HEK293 (cell line): Measurements from ENCODE around the gene HADHB.
A peak's percentile ranks its signal among the peaks of the same experiment; 100 is the strongest.

Source experiments
- EGR2 ChIP-seq: fragments of 450-650 bp; formaldehyde crosslinking; IDR thresholded peaks from 2 replicates; pipeline ENCODE4 v1.5.1; 2016; ENCODE audit warnings: low read depth, missing biosample characterization, missing genetic modification characterization
- FEZF1 ChIP-seq: fragments of 450-650 bp; formaldehyde crosslinking; IDR thresholded peaks from 2 replicates; pipeline ENCODE4 v1.5.1; 2016; ENCODE audit warnings: missing biosample characterization, missing genetic modification characterization
- GLI4 ChIP-seq: fragments of 450-650 bp; formaldehyde crosslinking; IDR thresholded peaks from 2 replicates; pipeline ENCODE4 v1.5.1; 2016; ENCODE audit warnings: missing biosample characterization, missing genetic modification characterization
- KLF9 ChIP-seq: fragments of 450-650 bp; formaldehyde crosslinking; IDR thresholded peaks from 2 replicates; pipeline ENCODE4 v1.5.1; 2016; ENCODE audit warnings: missing biosample characterization, missing genetic modification characterization, low read depth
- ZBTB21 ChIP-seq: fragments of 450-650 bp; formaldehyde crosslinking; IDR thresholded peaks from 2 replicates; pipeline ENCODE4 v1.5.1; 2017; ENCODE audit warnings: missing biosample characterization, missing genetic modification characterization
- ZBTB6 ChIP-seq: fragments of 450-650 bp; formaldehyde crosslinking; IDR thresholded peaks from 2 replicates; pipeline ENCODE4 v1.5.1; 2017; ENCODE audit warnings: missing biosample characterization, missing genetic modification characterization
- ZNF155 ChIP-seq: fragments of 450-650 bp; formaldehyde crosslinking; IDR thresholded peaks from 2 replicates; pipeline ENCODE4 v1.5.1; 2016; ENCODE audit warnings: missing biosample characterization, missing genetic modification characterization
- ZNF174 ChIP-seq: fragments of 450-650 bp; formaldehyde crosslinking; IDR thresholded peaks from 2 replicates; pipeline ENCODE4 v1.5.0; 2017; ENCODE audit warnings: missing biosample characterization, mild to moderate bottlenecking, missing genetic modification characterization
- ZNF223 ChIP-seq: fragments of 450-650 bp; formaldehyde crosslinking; IDR thresholded peaks from 2 replicates; pipeline ENCODE4 v1.5.1; 2016; ENCODE audit warnings: missing biosample characterization, missing genetic modification characterization
- ZNF266 ChIP-seq: fragments of 450-650 bp; formaldehyde crosslinking; IDR thresholded peaks from 2 replicates; pipeline ENCODE4 v1.5.1; 2016; ENCODE audit warnings: missing biosample characterization, missing genetic modification characterization, low read depth
- ZNF274 ChIP-seq, 2 experiments: fragments of 200-500 bp in 1 of 2; fragments of 450-650 bp in 1 of 2; sonication (Bioruptor generic) in 1 of 2; formaldehyde crosslinking in 1 of 2; IDR thresholded peaks; 2 replicates each; pipeline versions ENCODE4 v1.5.1 to v1.6.1; 2014 to 2016; ENCODE audit warnings: borderline replicate concordance in 1 of 2, inconsistent platforms in 1 of 2, low read length in 1 of 2, missing biosample characterization in 1 of 2, missing genetic modification characterization in 1 of 2
- ZNF350 ChIP-seq: fragments of 450-650 bp; formaldehyde crosslinking; IDR thresholded peaks from 2 replicates; pipeline ENCODE4 v1.5.0; 2017; ENCODE audit warnings: missing biosample characterization, mild to moderate bottlenecking, missing genetic modification characterization
- ZNF488 ChIP-seq: fragments of 450-650 bp; formaldehyde crosslinking; IDR thresholded peaks from 2 replicates; pipeline ENCODE4 v1.5.1; 2016; ENCODE audit warnings: missing biosample characterization, missing genetic modification characterization
- ZNF529 ChIP-seq: fragments of 450-650 bp; formaldehyde crosslinking; IDR thresholded peaks from 2 replicates; pipeline ENCODE4 v1.5.1; 2017; ENCODE audit warnings: missing genetic modification characterization, missing biosample characterization; ENCODE audit not compliant: insufficient replicate concordance
- ZNF544 ChIP-seq: fragments of 450-650 bp; formaldehyde crosslinking; IDR thresholded peaks from 2 replicates; pipeline ENCODE4 v1.5.0; 2017; ENCODE audit warnings: missing biosample characterization, missing genetic modification characterization
- ZNF549 ChIP-seq: fragments of 450-650 bp; IDR thresholded peaks from 2 replicates; pipeline ENCODE4 v1.5.1; 2018; ENCODE audit warnings: missing biosample characterization, missing genetic modification characterization, mild to moderate bottlenecking, inconsistent platforms, moderate library complexity
- ZNF596 ChIP-seq: fragments of 450-650 bp; IDR thresholded peaks from 2 replicates; pipeline ENCODE4 v1.5.0; 2018; ENCODE audit warnings: missing biosample characterization, mild to moderate bottlenecking, missing genetic modification characterization, moderate library complexity
- ZNF623 ChIP-seq: fragments of 450-650 bp; formaldehyde crosslinking; IDR thresholded peaks from 2 replicates; pipeline ENCODE4 v1.5.1; 2016; ENCODE audit warnings: missing biosample characterization, missing genetic modification characterization
- ZNF645 ChIP-seq: fragments of 450-650 bp; formaldehyde crosslinking; IDR thresholded peaks from 2 replicates; pipeline ENCODE4; 2016; ENCODE audit warnings: missing biosample characterization, missing genetic modification characterization
- TF ChIP-seq, protein P1 (sequence below): fragments of 450-650 bp; formaldehyde crosslinking; IDR thresholded peaks from 2 replicates; pipeline ENCODE4 v1.5.1; 2016; ENCODE audit warnings: missing biosample characterization, missing genetic modification characterization
- TF ChIP-seq, protein P2 (sequence below): fragments of 450-650 bp; formaldehyde crosslinking; IDR thresholded peaks from 2 replicates; pipeline ENCODE4 v1.5.1; 2016; ENCODE audit warnings: missing biosample characterization, missing genetic modification characterization
- TF ChIP-seq, protein P3 (sequence below): IDR thresholded peaks from 2 replicates; pipeline ENCODE4 v1.6.1; 2011; ENCODE audit warnings: mild to moderate bottlenecking, low read depth, low read length, borderline replicate concordance
- TF ChIP-seq, protein P4 (sequence below): fragments of 450-650 bp; formaldehyde crosslinking; IDR thresholded peaks from 2 replicates; pipeline ENCODE4 v1.5.1; 2016; ENCODE audit warnings: missing biosample characterization, missing genetic modification characterization, borderline replicate concordance

The HADHB gene

DNA sequence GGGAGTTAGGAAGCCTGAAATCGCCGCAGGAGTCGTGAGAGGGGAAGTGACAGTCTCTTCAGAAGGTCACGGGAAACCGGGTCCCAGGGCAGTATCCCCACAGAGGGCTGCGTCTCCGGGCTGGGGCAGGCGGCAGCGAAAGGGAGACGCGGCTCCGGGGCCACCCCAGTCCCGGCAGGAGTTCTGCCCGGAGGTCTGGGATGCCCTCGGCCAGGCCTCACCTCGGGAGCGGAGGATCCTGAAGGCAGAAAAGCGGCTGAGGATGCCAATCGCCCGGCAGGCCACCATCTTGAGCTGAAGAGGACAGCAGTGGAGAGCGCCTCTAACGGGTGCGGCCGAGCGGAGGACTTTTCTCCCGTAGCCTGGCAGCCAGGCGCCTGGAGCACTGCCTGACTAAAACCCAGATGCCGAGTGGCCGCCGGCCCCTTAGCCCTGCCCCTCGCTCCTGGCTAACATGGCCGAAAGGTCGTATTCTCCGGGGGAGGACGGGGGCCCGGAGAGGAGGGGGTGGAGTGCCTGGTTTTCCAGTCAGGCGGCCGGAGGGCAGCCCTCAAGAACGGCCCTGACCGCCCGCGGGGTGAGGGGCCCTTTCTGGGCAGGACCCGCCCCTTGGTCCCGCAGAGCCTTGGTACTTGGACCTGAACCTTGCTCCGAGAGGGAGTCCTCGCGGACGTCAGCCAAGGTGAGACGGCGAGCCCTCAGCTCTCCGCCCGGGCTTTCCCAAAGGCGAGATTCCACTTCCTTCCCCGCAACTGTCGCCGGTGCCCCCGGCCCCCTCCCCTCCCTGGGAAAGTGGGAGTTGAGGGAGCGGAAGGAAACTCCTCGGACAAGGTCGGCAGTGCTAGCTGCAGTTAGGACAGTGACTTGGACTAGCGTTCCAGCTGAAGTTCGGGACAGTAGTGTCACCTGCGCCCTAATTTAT is at the start of gene HADHB, which contains the start of gene HADHA (continued):
- TF ChIP-seq ZNF266 (tag by site-specific recombination) = no peak
- TF ChIP-seq FEZF1 = 0 out of 2 replicates have a peak, but pooled peaks have one; percentile 23
- TF ChIP-seq, protein P1, sequence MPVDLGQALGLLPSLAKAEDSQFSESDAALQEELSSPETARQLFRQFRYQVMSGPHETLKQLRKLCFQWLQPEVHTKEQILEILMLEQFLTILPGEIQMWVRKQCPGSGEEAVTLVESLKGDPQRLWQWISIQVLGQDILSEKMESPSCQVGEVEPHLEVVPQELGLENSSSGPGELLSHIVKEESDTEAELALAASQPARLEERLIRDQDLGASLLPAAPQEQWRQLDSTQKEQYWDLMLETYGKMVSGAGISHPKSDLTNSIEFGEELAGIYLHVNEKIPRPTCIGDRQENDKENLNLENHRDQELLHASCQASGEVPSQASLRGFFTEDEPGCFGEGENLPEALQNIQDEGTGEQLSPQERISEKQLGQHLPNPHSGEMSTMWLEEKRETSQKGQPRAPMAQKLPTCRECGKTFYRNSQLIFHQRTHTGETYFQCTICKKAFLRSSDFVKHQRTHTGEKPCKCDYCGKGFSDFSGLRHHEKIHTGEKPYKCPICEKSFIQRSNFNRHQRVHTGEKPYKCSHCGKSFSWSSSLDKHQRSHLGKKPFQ = no peak
- TF ChIP-seq ZNF274 (IDR thresholded peaks at IDR 0.05; ENCODE audit: low read length) = no peak
- no peak for TF ChIP-seq ZNF274 (tag by site-specific recombination; IDR thresholded peaks at IDR 0.05; ENCODE audit: borderline replicate concordance)
- no peak for TF ChIP-seq ZBTB21
- TF ChIP-seq ZNF623 = no peak
- TF ChIP-seq ZNF529 (tag by site-specific recombination) = no peak
- TF ChIP-seq, protein P2, sequence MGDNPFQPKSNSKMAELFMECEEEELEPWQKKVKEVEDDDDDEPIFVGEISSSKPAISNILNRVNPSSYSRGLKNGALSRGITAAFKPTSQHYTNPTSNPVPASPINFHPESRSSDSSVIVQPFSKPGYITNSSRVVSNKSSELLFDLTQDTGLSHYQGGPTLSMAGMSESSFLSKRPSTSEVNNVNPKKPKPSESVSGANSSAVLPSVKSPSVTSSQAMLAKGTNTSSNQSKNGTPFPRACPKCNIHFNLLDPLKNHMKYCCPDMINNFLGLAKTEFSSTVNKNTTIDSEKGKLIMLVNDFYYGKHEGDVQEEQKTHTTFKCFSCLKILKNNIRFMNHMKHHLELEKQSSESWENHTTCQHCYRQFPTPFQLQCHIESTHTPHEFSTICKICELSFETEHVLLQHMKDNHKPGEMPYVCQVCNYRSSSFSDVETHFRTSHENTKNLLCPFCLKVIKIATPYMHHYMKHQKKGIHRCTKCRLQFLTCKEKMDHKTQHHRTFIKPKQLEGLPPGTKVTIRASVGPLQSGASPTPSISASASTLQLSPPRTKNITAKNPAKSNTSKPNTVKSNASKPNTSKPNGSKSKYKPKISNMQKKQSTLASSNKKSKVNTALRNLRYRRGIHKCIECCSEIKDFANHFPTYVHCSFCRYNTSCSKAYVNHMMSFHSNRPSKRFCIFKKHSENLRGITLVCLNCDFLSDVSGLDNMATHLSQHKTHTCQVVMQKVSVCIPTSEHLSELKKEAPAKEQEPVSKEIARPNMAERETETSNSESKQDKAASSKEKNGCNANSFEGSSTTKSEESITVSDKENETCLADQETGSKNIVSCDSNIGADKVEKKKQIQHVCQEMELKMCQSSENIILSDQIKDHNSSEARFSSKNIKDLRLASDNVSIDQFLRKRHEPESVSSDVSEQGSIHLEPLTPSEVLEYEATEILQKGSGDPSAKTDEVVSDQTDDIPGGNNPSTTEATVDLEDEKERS (tag by site-specific recombination) = no peak
- no peak for TF ChIP-seq ZNF544 (tag by site-specific recombination)
- TF ChIP-seq ZNF174 (tag by site-specific recombination) = no peak
- TF ChIP-seq ZNF549 = no peak
- TF ChIP-seq ZNF488 (tag by site-specific recombination) = no peak
- TF ChIP-seq ZBTB6 (tag by site-specific recombination) = no peak
- no peak for TF ChIP-seq EGR2
- no peak for TF ChIP-seq ZNF596
- TF ChIP-seq, protein P3, sequence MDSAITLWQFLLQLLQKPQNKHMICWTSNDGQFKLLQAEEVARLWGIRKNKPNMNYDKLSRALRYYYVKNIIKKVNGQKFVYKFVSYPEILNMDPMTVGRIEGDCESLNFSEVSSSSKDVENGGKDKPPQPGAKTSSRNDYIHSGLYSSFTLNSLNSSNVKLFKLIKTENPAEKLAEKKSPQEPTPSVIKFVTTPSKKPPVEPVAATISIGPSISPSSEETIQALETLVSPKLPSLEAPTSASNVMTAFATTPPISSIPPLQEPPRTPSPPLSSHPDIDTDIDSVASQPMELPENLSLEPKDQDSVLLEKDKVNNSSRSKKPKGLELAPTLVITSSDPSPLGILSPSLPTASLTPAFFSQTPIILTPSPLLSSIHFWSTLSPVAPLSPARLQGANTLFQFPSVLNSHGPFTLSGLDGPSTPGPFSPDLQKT = no peak
- TF ChIP-seq KLF9 (tag by site-specific recombination) = no peak
- no peak for TF ChIP-seq ZNF223 (tag by site-specific recombination)
- TF ChIP-seq, protein P4, sequence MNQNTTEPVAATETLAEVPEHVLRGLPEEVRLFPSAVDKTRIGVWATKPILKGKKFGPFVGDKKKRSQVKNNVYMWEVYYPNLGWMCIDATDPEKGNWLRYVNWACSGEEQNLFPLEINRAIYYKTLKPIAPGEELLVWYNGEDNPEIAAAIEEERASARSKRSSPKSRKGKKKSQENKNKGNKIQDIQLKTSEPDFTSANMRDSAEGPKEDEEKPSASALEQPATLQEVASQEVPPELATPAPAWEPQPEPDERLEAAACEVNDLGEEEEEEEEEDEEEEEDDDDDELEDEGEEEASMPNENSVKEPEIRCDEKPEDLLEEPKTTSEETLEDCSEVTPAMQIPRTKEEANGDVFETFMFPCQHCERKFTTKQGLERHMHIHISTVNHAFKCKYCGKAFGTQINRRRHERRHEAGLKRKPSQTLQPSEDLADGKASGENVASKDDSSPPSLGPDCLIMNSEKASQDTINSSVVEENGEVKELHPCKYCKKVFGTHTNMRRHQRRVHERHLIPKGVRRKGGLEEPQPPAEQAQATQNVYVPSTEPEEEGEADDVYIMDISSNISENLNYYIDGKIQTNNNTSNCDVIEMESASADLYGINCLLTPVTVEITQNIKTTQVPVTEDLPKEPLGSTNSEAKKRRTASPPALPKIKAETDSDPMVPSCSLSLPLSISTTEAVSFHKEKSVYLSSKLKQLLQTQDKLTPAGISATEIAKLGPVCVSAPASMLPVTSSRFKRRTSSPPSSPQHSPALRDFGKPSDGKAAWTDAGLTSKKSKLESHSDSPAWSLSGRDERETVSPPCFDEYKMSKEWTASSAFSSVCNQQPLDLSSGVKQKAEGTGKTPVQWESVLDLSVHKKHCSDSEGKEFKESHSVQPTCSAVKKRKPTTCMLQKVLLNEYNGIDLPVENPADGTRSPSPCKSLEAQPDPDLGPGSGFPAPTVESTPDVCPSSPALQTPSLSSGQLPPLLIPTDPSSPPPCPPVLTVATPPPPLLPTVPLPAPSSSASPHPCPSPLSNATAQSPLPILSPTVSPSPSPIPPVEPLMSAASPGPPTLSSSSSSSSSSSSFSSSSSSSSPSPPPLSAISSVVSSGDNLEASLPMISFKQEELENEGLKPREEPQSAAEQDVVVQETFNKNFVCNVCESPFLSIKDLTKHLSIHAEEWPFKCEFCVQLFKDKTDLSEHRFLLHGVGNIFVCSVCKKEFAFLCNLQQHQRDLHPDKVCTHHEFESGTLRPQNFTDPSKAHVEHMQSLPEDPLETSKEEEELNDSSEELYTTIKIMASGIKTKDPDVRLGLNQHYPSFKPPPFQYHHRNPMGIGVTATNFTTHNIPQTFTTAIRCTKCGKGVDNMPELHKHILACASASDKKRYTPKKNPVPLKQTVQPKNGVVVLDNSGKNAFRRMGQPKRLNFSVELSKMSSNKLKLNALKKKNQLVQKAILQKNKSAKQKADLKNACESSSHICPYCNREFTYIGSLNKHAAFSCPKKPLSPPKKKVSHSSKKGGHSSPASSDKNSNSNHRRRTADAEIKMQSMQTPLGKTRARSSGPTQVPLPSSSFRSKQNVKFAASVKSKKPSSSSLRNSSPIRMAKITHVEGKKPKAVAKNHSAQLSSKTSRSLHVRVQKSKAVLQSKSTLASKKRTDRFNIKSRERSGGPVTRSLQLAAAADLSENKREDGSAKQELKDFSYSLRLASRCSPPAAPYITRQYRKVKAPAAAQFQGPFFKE (tag by site-specific recombination) = no peak
- no peak for TF ChIP-seq GLI4 (tag by site-specific recombination)
- no peak for TF ChIP-seq ZNF350 (tag by site-specific recombination)
- no peak for TF ChIP-seq ZNF645
- TF ChIP-seq ZNF155 = no peak
